Activated T-cell treated with anti-CD3 and anti-CD28 coated beads for 24 hours (primary cell): ENCODE data around the gene FCHSD2.

Source experiments
- DNase-seq: peaks from one replicate; pipeline ENCODE4 v3.0.0-alpha.2; 2020; ENCODE audit warnings: low read depth

The FCHSD2 gene

DNA sequence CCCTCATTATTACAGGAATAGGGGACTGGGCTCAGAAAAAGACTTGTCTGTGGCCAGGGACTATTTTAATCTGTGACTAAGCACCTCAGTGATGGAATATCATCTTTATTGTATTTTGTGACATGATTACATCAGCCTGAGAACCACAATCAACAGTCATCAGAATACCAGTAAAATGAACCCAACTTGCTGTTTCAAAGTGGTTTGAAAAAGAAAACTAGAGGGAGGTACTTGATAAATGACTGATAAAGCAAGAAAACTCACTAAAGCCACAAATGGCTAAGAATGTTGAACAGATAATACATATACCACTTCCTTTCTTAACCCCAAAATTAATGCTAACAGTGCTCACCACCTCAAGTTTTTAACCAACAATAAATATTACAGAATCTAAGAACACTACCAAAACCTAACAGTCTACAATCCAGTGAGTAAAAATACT is 172.2 kb downstream of the FCHSD2 start:
- DNase-seq: no peak

DNA sequence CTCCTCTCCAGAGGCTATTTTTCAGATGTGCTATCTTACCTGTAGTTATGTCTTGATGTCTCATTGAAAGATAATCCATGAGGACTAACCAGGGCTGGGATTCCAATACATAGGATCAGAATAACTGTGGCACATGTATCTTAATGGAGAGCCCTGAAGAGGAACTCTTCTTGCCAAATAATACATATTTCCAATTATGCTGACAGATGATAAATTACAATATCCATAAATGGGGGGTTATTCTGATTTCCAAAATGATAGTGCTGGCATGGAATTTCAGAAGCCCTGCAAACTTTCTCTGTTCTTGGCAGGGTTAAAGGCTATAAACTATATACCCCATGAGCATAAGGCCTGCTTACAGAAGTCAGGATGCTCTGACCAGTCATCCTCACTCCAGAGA is 173.7 kb downstream of the FCHSD2 start:
- no peak for DNase-seq

DNA sequence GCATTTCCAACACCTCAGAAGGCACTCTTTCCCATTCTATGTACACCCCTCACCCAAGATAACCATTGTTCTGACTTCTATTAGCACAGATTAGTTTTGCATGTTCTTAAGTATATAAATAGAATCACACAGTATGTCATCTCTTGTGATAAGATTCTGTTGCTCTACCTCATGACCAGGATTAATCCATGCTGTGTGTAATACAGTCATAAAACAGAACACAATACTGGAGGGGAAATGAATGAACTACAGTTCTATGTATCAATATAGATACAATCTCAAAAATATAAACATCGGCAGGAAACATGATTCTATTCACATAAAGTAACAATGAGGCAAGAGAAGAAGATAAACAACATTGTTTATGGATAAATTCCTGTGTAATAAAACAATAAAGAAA is 176.4 kb downstream of the FCHSD2 start:
- DNase-seq: no peak

DNA sequence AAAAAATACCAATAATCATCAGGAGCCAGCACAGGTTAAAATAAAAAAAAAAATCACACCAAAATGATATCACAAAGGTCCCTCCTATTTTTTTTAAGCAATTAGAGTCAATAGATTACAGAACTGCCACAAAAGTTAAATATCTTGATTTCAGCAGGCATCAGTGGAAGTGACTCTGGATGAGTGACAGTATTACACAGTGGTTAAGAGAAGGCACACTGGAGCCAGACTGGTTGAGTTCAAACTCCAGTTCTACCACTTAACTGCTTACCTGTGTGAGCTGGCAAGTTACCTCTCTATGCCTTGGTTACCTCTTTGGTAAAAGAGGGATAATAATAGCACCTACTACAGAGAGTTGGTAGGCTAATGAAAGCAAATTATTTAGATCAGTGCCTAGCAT is 179.4 kb downstream of the FCHSD2 start:
- no peak for DNase-seq

DNA sequence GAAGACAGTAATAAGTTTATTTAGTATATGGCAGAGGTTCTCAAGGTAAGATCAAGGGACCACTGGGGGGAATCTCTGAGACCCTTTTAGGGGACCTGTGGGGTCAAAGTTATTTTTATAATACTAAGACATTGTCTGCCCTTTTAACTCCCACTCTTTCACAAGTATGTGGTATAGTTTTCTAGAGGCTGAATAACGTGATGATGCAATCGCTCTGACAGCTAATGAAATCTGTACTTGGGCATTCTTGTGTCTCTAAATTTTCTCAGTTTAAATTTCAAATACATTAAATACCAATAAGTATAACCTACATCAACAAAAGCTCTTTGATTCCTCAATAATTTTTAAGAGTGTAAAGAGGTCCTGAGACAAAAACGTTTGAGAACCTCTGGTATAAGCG is 180.0 kb downstream of the FCHSD2 start:
- no peak for DNase-seq

DNA sequence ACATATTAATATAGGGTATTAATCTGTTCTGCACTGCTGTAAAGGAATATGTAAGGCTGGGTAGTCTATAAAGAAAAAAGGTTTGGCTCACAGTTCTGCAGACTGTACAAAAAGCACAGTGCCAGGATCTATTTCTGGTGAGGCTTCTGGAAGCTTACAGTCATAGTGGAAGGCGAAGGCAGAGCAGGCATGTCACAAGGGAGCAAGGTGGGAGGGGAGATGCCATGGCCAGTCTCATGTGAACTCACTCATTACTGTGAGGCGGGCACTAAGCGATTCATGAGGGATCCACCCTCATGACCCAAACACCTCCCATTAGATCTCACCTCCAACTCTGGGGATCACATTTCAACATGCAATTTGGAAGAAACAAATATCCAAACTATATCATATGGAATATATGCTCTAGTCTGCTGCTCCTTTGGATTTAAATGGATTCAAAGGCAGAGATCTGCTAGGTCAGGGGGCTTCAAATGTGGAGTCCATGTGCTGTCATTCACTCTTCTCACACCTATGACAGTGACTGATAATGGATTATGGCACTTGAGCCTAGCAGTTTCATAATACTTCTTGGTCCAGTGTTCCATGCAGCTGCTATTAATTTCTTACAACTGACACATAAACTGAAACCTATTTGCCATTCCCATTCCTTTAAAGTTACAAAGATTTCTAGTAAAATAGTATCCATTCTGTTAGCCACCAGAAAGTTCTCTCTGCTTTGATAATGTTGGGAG is 182.0 kb downstream of the FCHSD2 start:
- no peak for DNase-seq

DNA sequence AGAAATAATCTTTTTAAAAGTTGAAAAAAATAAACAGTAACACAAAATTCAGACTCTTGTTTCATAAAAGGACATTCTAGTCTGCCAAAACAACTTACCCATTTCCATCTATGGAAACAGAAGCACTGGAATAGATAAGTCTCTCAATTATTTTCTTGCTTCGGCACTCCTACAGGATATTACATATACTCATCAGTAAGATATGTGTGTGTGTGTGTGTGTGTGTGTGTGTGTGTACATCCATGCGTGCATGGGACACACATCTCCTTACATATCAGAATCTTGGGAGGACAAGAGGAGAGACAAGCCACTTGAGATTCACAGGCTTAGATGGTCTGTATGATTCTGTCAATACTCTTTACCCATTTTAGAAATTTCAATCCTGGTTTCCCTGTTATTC is 183.3 kb downstream of the FCHSD2 start:
- DNase-seq: no peak

DNA sequence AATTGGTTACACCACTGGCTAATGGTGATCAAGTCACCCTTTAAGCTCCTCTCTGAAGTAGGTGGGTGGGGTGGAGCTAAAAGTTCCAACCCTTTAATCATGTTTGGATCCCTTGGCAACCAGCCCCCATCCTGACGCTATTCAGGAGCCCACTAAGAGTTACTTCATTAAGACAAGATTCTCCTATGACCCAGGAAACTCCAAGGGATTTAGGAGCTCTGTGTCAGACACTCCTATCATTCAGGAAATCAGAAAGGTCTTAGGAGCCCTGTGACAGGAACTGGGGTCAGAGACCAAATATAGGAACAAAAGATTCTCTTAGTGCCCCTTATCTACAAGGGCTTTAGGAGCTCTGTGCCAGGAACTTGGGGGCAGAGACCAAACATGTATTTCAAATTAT is 186.7 kb downstream of the FCHSD2 start:
- no peak for DNase-seq

DNA sequence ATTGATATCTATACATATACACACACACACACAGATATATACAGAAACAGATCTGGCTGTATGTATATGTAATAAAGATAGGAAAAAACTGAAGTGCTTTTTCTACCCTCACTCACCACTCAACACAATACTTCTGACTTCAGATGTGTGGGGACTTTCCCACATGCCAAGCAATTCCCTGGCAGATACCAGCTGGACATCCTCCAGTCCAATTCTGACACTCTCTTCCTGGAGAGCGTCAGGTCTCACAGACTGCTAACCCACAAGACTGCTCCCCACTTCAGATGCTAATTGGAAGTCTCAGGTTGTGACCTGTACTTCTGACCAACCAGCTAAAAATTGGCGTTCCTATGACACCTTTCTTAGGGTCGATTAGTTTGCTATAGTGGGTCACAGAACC is 187.3 kb downstream of the FCHSD2 start:
- no peak for DNase-seq

DNA sequence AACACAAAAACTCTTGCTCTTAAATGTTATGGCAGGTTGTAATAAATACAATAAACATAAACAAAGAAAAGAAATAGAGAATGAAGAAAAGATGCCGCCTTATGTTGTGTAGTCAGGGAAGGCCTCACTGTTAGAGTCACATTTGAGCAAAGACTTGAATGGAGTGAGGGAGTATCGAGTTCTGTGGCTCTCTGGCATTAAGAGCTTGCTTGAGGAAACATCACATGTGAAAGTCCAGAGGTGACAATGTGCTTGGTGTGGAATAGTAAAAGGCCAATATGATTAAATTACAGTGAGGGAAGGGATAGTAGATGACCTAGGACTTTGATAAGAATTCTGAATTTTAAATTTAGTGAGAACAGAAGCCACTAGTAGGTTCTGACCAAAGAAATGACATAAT is 188.5 kb downstream of the FCHSD2 start:
- DNase-seq: no peak

DNA sequence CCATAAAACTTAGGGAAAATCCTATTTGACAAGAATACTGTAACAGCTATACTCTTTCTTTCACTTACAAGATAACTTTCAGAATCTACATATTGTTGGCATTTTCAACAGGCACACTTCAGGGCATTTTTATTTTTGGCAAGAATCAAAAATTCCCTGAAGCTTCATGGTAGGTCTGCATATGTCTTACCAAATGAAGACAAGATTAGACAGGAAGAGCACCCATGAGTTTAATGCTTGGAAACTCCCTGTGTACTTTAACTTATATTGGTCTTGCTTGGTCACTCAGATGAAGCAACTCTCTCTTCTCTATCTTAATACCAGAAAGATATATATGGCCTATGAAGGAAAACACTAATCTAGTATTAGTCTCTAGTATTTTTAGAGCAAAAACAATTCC is 190.2 kb downstream of the FCHSD2 start:
- no peak for DNase-seq

DNA sequence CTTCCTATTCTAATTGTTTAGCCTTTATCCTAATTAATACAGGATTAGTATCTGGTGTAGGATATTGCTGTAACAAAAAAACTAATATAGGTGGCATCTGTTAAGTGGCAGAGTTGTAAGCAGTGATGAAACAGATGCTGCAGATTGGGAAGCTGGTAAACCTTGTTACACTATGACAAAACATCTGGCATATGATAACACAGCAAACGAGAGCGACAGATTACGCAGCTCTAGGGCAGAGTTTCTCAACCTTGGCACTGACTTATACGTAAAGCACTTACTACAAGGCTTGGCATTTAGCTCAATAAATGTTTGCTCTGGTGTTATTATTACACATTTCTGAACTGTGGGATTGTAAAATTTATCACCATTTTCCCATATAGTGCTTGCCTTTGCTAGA is 190.9 kb downstream of the FCHSD2 start:
- no peak for DNase-seq

DNA sequence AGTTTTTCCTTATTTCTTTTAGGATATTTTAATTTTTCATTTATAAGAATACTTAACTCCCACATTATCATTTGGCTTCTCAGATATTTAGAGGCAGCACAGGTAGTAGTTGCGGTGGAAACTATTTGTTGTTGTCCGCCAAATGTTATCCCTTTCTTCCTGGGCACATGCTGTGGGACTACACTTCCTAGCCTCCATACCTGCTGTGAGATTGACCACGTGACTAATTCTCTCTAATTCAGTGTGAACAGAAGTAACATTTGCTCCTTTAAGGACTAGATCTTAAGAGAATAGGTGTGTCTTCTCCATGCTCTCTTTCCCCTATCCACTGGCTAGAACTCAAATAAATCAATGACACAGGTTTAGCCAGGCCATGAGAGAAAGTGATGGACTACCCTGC is 191.4 kb downstream of the FCHSD2 start:
- no peak for DNase-seq

DNA sequence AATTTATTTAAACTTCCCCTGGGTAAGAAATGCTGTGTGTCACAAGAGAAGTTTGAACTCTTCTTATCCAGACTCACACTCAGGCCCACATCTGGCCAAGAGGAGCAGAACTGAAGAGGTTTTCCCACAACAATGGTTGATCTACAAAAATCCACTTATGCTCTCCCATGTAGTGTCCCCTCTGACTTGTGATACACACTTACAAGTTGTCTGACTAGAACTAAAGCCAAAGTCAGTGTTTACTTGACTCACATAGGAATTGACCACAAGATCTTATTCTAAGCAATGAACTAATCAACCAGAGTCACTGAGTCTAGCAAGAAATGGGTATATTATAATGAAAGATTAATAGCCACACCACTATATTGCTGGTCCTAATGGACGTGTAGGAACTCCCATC is 194.9 kb downstream of the FCHSD2 start:
- no peak for DNase-seq

DNA sequence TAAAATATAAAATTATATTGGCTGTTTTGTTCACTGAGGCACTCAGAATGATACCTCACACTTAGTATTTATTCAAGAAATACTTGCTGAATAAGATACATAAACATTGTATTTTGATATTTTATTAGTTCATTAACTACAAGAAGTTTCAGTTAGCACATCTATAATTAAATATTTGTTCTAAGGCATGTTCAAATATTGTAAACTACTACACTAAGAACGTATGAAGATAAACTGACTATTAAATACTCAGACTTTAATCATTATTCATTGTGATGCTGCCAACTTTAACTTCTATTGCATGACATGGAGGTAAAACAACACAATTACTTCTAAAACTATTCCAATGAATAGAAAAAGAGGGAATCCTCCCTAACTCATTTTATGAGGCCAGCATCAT is 198.5 kb downstream of the FCHSD2 start:
- no peak for DNase-seq

DNA sequence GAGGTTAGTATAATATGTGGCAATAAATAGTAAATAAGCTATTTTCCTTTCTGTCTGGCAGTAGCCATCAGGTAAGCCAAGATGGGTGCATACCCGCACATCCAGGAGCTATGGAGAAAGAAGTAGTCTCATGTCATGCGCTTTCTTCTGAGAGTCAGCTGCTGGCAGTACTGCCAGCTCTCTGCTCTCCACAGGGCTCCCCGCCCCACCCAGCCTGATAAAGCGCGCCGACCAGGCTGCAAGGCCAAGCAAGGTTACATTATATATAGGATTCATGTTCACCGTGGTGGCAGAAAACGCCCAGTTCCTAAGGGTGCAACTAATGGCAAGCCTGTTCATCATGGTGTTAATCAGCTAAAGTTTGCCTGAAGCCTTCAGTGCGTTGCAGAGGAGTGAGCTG is 201.7 kb downstream of the FCHSD2 start:
- DNase-seq: no peak

DNA sequence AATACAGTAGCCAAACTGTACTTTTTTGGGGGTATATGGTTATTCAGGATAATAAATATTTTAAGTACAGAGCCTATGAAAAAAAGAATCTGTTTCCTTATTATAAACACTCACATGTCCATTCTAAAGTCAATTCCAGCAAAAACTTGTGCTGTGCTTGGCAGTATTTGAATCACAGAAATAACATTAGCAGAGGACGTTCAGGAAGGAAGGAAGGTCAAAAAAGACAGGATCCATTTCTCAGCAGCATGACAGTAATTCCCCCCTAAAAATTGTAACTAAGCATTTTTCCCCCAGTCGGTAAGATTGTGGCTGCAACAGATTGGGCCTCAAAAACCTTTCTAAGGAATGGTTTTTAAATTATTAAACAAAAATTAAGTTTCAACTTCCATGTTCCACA is 203.1 kb downstream of the FCHSD2 start:
- DNase-seq: no peak

DNA sequence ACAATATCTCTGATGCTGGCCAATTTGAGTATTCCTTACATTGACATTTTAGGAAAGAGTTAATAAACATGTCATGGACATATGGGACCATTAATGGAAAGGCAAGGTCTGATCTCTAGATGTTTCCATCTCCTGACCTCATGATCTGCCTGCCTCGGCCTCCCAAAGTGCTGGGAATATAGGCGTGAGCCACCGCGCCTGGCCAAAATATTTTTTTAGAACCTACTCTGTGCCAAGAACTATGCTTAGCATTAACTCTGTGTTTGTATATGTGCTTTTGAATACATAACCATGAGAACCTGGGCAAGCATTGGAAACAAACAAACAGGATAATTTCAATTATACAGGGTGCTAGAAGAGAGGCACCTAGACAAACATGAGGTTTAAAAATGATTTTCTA is 204.7 kb downstream of the FCHSD2 start:
- DNase-seq: no peak

DNA sequence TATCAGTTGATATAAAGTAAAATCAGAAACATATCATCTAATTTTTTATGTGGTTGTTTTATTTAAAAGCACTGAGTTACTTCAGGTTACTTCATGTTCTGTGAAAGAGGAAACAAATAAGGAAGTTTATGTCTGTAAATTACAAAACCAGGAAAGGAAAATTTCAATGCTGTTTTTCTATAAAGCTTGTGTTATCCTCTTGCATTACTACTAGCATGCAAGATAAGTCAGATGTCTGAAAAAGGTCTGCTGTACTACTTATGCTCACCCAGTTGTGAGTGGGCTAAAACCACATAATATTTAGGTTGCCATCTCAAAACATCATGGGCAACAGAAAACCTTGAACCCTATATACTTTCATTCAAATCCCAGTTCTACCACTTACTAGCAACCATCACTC is 206.4 kb downstream of the FCHSD2 start:
- DNase-seq: no peak

DNA sequence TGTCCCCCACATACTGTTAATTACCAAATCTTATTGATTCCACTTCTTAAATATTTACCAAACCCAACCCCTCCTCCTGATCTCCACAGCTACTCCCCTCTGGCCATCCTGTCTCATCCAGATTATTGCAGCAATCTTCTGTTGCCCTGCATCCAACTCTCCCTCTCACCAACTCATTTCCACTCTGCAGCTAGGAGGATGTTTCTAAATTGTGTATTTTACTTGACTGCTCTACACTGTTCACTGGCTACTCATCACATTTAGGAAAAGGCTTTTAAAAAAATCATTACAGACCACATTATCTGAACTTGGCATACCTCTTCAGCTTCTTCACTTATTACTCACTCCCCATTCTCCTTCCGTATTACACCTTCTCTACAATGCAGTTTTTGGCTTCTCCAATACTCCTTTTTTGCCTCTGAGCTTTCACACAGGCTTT is 210.0 kb downstream of the FCHSD2 start:
- no peak for DNase-seq

DNA sequence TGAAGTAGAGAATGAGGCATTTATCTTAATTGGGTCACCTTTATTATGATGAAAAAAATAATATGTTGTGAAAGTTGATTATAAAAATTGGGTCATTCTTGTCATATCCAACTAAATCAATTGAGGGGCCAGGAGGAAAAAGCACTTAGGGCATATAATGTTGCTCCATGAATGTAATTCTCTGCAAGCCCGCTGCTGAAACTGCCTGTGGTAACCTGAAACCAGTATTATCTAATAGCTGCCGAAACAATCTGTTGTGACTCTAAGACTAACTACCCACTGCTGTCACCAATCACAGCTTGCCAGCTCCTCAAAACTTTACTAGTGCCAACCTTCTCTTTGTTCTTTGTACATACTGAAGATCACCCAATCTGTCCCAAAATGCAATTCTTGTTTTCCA is 212.1 kb downstream of the FCHSD2 start:
- DNase-seq: no peak

DNA sequence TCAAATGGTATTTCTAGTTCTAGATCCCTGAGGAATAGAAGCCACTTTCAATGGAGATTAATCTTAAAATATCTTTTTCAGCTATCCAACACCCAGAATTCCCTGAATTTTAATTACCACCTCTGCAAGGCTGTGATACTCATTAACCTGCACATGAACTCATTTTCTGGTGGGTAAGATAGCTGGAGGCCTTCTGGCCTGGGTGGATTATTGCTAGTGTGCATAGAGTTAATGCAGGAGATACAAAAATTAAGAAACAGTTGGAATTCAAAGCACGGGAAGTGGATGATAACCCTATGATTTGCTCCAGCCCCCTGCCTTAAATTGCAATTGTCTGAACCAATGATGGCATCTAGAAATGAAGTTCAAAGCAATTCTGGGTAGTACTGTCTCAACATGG is 212.9 kb downstream of the FCHSD2 start:
- DNase-seq: no peak

DNA sequence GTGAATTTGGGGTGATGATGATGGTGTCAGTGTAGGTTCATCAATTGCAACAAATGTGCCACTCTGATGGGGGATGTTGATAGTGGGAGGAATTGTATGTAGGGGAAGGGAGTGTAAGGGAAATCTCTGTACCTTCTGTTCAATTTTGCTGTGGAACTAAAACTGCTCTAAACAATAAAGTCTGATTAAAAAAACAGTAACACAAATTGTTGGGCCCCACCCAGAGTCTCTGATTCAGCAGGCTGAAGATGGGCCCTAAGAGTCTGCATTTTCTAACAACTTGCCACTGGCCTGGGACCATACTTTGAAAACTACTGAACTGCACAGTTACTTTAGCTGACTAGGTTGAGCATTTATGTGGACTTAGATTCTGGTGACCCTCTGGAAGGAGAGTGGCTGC is 214.7 kb downstream of the FCHSD2 start:
- DNase-seq: no peak

DNA sequence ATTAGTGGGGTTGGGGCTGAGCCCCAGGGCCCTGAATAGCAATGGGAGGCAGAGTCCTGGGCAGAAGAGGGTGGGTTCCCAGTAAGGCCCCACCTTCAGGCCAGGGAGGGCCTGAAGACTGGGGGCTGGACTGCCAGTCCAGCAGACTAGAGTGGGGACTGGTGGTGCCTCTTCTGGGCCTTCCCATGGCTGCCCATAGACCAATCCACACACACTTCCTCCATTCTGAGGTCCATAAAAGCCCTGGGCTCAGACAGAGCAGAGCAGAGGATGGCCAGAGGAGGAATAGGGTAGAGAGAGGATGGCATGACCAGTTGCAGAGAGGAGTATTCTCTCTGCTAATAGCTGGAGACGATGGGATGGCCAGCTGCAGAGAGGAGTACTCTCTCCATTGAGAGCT is 216.0 kb downstream of the FCHSD2 start:
- no peak for DNase-seq

DNA sequence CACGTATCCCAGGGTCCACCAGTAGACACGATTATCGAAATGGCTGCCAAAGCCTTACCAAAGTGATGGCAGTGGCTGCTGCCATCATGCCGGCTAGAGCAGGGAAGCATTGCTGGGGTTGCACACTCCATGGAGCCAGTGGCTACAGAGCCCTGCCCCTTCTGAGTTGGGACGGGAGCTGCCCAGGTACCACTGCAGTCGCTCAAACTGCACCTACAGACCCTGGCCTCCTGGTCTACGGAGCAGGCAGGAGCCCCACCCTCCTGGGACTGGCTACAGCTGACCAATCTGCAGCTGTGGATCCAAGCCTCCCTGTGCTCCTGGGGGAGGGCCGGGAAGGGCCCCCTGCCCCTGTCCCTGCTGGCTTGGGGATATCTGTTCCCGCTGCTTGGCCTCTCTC is 216.5 kb downstream of the FCHSD2 start:
- no peak for DNase-seq
